GM21825 (cell line): ENCODE results near the gene ANAPC1.
"Not testable (repeated sequence)": the region's sequence is repeated elsewhere in the genome, so short reads cannot be mapped to it uniquely, and the experiment has no call there.

Source experiments
- ATAC-seq: cut with Tn5 transposase; IDR thresholded peaks from one replicate; pipeline ENCODE4 v1.9.1; 2021; ENCODE audit warnings: mild to moderate bottlenecking, moderate library complexity; ENCODE audit not compliant: unreplicated experiment

The ANAPC1 gene

DNA sequence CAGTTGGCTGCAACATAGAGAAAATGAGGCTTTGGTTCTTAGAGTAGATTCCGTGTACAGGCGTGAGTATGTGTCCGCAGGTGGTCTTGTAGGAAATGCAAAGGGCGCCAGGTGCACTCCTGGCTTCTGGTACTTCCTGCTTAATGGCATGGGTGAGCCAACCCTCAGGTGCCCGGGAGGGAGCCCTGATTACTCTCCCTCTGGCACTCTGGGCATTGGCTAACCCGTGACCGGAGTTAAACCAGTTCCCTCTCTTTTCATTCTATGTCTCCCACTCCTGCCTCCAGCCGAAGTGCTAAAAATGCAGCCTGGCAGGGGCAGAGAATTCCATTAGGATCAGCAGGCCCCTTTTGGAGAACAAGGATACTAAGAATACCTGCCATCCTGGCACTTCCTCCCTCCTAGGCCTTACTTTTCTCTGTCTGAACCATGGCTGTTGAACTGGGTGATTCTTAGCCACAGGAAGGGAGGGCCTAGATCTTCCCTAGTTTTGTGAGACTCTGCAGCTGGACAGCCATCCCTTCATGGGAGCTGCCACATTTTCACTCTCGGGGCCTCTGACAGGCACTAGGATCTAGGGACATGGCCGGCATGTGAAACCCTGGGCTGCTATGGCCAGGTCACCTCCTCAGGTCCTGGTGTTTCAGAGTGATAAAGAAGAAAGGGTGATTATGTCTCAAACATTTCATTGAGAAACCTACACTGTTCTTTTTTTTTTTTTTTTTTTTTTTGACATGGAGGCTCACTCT is 20.9 kb upstream of the ANAPC1 start:
- ATAC-seq: no peak

DNA sequence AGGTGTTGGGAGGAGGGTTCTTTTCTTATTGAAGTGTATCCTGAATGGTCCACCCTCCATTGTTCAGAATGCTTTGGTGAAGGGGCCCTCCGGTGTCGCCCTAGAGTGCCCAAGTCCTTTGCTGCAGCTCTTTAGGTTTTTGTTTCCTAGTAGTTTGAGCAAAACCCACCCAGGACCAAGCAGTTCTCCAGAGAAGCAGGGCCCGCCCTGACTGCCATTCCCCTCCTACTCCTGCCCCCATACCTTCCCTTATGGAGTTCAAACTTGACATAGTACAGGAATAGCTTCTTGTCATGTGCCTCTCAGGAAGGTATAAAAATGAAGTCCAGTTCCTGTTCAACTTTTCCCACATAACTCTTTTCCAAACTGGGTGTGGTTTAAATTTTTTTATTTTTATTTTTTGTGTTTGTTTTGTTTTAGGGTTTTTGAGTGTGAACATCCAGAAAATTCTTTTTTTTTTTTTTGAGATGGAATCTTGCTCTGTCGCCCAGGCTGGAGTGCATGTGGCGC is 20.0 kb upstream of the ANAPC1 start:
- no peak for ATAC-seq

DNA sequence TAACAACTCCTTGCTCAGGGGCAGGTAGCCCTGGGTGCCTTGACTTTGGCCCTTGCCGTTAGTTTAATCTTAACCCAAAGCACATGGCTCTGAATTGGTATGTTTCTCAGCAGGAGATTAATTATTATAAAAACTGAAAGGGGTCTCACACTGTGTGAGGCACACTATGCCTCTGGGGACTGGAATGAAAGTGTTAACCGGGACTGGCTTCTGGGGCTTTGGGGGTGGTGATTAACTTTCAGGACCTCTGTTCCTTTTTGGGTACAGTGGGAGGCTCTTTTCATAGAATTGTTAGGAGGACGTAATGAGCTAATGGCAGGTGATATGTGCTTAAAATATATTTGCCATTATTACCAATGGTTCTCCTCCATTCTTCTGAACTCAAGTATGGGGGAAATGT is 19.5 kb upstream of the ANAPC1 start:
- no peak for ATAC-seq

DNA sequence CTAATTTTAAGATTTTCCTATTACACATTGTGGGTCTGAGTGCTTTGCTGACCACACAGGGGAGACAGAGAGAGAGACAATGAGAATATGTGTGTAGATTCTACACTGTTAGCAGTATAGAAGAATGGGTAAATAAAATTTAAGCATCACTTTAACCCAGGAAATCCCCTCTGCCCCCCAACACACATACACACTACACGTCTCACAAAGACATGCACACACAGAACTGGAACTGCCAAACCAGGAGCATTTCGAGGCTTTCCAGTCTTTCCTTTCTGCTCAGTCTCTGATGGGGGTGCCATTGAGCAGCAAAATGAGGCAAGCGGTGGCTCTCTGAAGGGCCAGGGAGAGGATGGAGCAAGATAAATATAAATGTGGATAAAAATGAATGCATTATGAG is 16.9 kb upstream of the ANAPC1 start:
- no peak for ATAC-seq

DNA sequence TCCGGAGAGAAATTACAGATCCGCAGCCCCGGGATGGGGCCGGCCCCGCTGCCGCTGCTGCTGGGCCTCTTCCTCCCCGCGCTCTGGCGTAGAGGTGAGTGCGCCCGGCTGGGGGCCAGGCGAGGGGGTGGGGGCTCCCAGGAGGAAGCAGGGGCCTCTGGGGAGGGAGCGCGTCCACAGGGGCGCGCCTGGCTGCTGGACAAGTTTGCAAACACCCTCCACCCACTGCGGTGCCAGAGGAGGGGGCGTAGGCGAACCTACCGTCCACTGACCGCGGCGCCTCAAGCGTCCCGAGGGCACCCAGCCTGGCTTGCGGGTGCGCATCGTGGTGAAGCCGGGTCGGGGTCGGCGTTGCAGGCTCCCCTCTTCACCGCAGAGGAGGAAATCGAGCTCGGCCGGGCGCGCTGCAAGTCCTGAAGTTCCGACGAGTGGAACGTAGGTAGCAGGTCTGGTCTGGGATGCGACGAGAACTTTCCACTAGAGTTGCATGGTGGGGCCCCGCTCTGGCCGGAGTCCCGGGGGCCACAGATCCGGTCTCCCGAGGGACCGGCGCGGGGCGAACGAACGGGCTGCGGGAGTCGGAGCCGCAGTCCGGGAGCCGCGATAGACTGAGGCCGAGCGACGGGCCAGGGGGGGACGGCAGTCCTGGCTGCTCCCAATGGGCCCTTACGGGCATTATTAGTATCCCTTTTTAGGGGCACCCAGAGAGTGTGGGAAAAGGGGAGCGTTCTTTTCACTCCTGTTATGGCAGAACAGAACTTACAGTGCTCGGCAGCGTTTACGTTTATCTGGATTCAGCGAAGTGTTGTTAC is 14.9 kb upstream of the ANAPC1 start:
- peak; percentile 22 for ATAC-seq

DNA sequence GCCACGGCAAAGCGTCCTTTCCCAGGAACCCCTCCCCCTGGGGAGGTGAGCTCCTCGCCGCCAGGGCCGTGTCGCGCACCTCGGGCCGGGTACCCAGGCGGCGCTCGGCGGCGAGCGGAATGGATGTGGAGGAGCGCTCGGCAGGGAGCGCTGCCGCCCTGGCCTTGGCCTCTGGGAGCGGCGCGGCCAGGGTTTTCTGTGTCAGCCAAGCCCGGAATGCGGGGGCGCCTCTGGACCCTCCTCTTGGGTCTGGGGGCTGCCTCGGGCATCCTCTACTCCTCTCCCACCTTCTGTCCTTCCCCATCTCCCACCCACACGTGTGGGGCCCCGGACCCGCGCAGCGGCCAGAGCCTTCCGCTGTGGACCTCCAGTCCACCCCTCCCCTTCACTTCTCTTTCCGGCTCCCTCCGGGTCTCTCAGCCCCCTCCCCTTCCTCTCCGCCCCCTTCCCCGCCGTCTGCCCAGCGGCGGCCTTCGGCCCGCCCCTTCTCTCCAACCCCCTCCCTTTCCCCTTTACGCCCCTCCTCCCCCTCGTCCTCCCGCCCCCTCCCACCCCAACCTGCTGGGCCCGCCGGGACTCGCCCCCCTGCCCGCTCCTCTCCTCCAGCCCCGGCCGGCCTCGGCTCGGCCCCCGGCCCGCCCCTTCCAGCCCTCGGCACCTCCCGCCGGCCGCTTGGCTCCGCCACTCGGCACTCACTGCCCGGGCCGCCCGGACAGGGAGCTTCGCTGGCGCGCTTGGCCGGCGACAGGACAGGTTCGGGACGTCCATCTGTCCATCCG is 14.1 kb upstream of the ANAPC1 start, which contains the start of gene MERTK:
TSS of gene MERTK (plus strand) at position 684 of the 779 bp plus-strand sequence. CDS start 129 bp downstream, outside the sequence.
- ATAC-seq: peak; percentile 73

DNA sequence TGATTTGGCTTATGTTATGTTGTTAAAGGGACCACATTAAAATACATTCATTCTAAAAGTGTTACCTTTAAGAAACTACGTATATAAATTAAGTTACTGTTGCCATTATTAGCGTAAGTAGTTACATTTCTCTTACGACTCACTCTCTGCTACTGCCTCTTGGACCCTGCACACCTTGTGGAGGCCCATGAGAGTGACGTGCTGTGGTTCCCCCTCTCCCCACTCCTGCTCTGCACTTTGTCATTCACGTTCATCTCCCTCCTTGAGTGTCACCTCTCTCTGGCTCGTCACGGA is 13.6 kb upstream of the ANAPC1 start:
- peak; percentile 15 for ATAC-seq

DNA sequence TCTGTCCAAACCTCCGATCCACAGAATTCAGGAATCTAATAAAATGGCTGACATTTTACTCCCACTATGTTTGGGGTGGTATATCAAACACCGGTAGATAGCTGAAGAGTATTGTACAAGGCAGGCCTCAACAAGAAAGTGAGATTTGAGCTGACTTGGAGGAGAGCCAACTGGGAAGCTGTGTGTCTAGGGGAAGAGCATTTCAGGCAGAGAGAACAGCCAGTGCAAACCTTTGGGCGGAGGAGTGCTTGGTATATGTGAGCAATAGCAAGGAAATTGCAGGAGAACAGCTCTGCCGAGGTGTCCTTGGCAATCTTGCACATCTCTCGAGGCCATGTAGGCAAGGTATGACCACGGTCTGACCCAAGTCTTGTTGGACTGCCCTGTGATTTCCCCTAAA is 12.6 kb upstream of the ANAPC1 start:
- no peak for ATAC-seq

DNA sequence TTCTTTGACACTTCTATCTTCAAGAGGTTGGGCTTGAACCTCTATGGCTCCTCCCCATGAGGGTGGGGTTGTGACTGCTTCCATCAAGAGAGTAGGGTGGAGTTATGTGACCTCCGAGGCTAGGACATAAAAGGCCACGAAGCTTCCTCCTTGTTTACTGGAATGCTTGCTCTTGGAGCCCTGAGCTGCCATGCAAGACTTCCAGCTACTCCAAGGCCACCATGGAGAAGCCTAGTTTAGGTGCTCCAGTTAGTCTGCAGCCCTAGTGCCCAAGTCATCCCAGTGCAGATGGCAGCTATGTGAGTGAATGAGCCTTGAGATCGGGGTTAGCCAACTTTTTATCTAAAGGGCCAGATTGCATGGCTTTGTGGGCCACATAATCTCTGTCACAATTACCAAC is 12.0 kb upstream of the ANAPC1 start:
- ATAC-seq: no peak

DNA sequence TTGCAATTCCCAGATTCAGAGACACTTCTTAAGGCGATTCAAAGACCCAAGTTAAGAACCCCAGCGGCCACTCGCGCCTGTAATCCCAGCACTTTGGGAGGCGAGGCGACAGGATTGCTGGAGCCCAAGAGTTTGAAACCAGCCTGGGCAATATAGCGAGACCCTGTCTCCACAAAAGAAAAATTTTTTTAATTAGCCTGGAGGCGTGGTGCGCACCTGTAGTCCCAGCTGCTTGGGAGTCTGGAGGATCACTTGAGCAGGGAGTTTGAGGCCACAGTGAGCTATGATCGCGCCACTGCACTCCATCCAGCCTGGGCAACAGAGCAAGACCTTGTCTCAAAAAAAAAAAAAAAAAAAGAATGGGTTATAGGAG is 585 bp upstream of the ANAPC1 start:
- peak; percentile 8 for ATAC-seq

DNA sequence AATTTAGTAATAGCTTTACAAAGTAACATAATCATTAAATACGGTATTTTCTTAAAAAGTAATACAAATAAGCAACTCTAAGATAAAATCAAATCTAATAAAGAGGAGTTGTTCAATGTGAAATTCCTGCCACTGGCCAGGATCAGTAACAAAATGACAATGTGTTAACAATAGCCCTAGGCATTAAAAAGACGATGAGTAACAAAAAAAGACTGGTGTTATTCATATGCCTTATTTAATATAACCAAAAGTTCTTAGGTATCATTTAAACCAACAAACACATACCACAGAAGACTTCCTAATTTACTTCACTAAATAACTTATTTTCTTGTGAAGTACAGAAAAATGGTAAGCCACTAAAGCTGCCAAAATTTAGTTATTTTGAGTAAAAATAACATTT is 11.2 kb downstream of the ANAPC1 start:
- ATAC-seq: not testable (repeated sequence)

DNA sequence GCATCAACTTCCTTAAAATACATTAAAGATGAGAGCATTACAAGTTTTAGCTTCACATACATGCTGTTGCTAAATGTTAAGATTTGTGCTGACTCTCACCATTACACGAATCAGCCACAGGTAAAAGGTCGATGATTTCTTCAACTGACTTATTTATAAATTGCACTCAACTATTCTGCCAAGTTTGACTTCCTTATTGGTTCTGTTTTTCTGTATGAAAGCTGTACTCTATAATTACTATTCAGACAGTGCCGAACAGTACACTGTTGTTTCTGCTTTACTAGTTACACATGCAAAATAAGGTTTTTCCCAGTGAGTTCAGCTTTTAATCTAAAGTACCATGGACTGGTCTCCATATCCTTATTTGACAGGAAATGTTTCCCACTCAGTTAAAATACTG is 18.9 kb downstream of the ANAPC1 start:
- ATAC-seq: not testable (repeated sequence)

DNA sequence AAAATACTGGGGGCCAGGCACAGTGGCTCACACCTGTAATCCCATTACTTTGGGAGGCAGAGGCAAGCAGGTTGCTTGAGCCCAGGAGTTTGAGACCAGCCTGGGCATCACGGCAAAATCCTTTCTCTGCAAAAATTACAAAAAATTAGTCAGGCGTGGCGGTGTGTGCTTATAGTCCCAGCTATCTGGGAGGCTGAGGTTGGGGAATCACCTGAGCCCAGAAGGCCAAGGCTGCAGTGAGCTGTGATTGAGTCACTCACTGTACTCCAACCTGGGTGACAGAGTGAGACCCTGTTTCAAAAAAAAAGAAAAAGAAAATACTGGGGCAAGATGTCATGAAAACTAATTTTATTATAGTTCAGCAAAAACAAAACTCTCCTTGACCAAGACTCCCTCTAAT is 24.0 kb downstream of the ANAPC1 start:
- ATAC-seq: not testable (repeated sequence)

DNA sequence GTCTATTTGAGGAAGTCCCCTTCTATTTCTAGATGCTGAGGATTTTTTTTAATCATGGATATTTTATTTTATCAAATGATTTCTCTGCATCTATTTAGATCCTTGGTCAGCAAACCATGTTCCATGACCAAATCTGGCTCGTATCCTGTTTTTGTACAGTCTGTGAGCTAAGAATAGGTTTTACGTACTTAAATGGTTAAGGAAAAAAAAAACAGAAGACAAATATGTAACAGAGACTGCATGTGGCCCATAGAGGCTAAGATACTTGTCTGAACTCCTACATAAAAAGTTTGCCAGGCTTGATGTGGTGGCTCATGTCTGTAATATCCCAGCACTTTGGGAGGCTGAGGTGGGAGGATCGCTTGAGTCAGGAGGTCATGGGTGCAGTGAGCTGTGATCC is 31.4 kb downstream of the ANAPC1 start:
- not testable (repeated sequence) for ATAC-seq

DNA sequence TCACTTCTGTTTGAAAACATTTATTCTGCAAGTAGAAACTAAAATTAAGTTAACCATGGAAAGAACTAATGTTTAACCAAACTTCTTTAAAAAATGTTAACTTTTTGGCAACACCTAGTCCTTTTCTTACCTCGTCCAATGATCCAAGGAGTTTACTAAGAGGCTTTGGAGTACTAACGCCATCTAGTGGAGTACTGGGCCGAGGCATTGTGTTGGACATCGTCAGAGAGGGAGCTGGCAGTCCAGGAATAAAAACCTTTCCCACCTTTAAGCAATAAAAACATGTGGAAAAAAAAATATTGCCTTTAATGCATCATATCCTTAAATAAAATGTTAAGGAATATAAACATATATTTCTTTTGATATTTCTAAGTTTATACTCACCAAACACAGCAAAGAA is 33.3 kb downstream of the ANAPC1 start:
- ATAC-seq: not testable (repeated sequence)

DNA sequence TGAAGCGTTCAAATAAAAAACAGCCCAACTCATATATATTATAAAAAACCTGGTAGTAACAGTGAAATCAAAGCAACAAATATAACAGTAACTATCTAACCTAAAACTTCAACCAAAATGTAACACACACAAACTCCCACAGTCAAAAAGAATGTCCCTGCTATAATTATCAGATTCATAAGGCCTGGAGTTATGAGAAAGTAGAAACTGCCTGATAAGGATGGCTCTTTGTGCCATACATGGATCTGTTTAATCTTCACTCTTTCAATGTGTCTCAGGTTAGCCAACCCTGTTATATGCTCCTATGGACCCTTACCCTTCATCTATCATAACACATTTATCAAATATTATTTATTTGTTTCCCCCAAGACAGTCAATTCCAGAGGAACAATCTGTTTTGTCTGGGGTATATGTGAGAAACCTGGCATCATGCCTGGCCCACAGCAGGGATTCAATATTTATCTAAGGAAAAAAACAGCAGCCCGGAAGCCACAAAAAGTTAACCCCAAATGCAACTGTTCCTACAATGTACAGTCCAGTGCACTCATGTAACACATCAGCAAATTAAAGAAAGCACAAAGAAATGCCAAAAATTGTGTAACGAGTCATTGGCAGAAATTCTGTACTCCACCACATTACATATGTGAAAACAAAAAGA is 44.2 kb downstream of the ANAPC1 start:
- ATAC-seq: not testable (repeated sequence)

DNA sequence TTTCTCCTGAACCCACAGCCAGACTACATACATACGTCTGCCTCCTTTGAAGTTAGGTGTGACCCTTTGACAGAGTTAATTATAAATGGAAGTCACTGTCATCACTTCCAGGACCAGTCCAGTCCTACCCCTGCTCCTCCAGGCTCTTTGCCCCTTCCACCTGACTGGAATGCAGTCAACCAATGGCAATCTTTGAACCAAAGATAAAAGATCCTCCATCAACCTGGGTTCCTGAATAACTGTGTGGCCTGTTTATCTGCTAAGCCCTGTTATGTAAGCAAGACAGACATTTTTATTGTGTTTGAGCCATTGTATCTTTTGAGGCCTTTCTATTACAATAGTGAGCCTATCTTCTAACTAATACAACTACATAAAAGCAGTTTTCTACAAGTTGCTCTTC is 45.0 kb downstream of the ANAPC1 start:
- not testable (repeated sequence) for ATAC-seq

DNA sequence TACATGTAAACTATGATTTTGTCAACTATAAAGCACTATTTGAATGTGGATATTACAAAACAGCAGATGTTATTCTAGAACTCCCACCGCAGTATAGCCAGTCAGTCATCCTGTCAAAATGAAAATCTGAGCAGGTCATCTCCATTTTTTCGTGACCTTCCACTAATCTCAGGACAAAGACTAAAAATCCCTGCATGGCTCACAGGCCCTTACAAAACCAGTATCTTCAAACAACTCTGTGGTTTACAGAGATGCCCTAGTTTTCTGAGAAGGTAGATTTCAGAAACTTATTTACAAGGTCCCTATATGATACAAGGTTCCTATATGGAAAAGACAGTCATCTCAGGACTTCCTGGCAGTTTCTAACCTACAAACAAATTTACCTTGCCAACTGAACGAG is 49.8 kb downstream of the ANAPC1 start:
- not testable (repeated sequence) for ATAC-seq

DNA sequence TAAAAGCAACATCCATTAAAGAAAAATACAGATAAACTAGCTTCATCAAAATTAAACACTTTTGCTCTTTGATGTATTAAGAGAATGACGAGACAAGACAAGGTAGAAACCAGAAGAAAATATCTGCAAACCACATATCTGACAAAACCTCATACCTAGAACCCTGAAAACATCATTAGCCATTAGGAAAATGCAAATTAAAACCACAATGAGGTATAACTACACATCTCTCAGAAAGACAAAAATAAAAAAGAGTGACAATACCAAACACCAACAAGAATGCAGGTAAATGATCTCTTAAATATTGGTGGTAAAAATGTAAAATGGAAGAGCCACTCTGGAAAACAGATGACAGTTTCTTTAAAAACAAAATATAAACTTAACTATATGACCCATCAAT is 53.5 kb downstream of the ANAPC1 start:
- ATAC-seq: peak; percentile 50

DNA sequence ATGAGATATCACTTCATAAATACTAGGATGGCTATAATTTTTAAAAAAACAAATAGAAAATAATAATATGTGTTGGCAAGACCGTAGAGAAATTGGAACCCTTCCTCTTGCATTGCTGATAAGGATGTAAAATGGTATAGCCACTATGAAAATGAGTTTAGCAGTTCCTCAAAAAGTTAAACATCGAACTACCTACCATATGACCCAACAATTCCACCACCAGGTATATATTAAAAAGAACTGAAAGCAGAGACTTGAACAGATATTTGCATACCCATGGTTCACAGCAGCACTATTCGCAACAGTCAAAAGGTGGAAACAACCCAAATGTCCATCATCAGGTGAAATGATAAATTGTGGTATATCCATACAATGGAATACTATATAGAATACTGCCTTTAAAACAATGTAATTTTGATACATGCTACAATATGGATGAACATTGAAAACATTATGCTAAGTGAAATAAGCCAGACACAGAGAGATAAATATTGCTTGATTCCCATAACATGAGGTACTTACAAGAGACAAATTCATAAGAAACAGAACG is 55.7 kb downstream of the ANAPC1 start:
- not testable (repeated sequence) for ATAC-seq
